ENCODE data around the gene DYNC1H1. TPM values are rescaled to one million over a fixed set of nuclear protein-coding genes. Genes with fewer than 3 reads are reported as not detected.
A peak's percentile ranks its signal among the peaks of the same experiment; 100 is the strongest.

Gene DYNC1H1
- total and polyA plus RNA-seq, 2 of the 13 experiments (the other 11 are each of a cell fraction or from before 2014, with no cell fraction given): 74.4 to 239 TPM

DNA sequence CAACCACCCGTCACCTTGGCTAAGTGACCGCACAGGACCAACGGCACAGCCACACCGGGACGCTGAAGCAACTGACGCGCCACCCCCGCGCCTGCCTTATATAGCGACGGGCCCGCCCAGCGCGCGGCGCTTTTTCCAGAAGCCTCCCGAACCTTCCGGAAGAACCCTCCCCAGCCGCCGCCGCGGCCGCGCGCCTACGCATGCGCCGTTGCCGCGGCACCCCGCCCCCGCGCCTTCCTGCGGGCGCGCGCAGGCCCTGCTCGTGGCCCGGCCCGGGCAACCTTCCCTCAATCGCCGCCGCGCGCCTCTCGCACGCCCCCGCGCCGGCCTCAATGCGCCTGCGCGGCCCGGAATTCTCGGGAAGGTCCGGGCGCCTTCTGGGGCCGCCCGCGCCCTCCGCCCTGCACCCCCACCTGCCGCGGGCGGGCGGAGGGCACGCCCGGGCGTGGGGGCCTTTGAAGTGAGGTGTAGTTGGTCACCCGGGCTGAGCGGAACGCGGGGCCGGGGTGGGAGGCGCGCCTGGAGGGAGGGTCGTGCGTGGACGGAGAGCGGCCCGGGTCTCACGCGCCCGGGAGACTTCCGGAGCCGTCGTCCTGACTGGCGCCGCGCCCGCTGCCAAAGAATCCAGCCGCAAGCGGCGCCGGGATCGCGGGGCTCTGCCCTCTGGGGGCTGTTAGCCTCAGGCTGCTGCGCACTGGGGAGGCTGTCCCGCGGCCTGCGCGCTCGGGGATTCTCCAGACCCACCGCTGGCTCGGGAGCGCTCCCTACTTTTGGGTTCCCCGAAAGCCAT, 122.8 kb downstream of the DYNC1H1 start, which contains the start of gene HSP90AA1 (continued):
- TF ChIP-seq ZBTB25 (CRISPR knock-in tag; IDR thresholded peaks at IDR 0.05): 0 out of 2 replicates have a peak, but pooled peaks have one; percentile 19
- TF ChIP-seq, protein P1, sequence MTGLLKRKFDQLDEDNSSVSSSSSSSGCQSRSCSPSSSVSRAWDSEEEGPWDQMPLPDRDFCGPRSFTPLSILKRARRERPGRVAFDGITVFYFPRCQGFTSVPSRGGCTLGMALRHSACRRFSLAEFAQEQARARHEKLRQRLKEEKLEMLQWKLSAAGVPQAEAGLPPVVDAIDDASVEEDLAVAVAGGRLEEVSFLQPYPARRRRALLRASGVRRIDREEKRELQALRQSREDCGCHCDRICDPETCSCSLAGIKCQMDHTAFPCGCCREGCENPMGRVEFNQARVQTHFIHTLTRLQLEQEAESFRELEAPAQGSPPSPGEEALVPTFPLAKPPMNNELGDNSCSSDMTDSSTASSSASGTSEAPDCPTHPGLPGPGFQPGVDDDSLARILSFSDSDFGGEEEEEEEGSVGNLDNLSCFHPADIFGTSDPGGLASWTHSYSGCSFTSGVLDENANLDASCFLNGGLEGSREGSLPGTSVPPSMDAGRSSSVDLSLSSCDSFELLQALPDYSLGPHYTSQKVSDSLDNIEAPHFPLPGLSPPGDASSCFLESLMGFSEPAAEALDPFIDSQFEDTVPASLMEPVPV (CRISPR knock-in tag; IDR thresholded peaks at IDR 0.05): 0 out of 2 replicates have a peak, but pooled peaks have one; percentile 1
- TF ChIP-seq TSC22D2 (CRISPR knock-in tag; IDR thresholded peaks at IDR 0.05; ENCODE audit: borderline replicate concordance): peak; percentile 32; the same call in 1 of the 2 replicates
- no peak for TF ChIP-seq GRHL1 (CRISPR knock-in tag; conservative IDR thresholded peaks at IDR 0.05)
- TF ChIP-seq PAF1 (CRISPR knock-in tag; IDR thresholded peaks at IDR 0.05): no peak
- no peak for TF ChIP-seq IKZF4 (CRISPR knock-in tag; IDR thresholded peaks at IDR 0.05; ENCODE audit: borderline replicate concordance, low read depth, not compliant biosample characterization)
- peak; percentile 81; the same call in 1 of the 2 replicates for TF ChIP-seq ZFP82 (CRISPR knock-in tag; IDR thresholded peaks at IDR 0.05; ENCODE audit: borderline replicate concordance)
- peak; percentile 61; the same call in 1 of the 3 replicates for TF ChIP-seq MXI1 (IDR thresholded peaks at IDR 0.05; ENCODE audit: borderline replicate concordance, low read depth, low read length)
- peak; percentile 31; the same call in 1 of the 2 replicates for TF ChIP-seq GABPA (IDR thresholded peaks at IDR 0.05; ENCODE audit: low read depth, low read length)
- TF ChIP-seq GABPA (CRISPR knock-in tag; IDR thresholded peaks at IDR 0.05; ENCODE audit: low read depth): peak; percentile 51; the same call in 1 of the 2 replicates
- peak; percentile 7; the same call in 1 of the 2 replicates for TF ChIP-seq ZBTB8A (CRISPR knock-in tag; IDR thresholded peaks at IDR 0.05; ENCODE audit: borderline replicate concordance, low read depth)
- TF ChIP-seq ATF7 (IDR thresholded peaks at IDR 0.05): no peak
- no peak; the same call in 1 of the 2 replicates for TF ChIP-seq ATF7 (CRISPR knock-in tag; IDR thresholded peaks at IDR 0.05)
- 0 out of 2 replicates have a peak, but pooled peaks have one; percentile 14 for TF ChIP-seq ZIK1 (CRISPR knock-in tag; IDR thresholded peaks at IDR 0.05; ENCODE audit: borderline replicate concordance, low read depth)
- TF ChIP-seq MAFG (CRISPR knock-in tag; IDR thresholded peaks at IDR 0.05): no peak
- no peak for TF ChIP-seq ZKSCAN8 (CRISPR knock-in tag; IDR thresholded peaks at IDR 0.05; ENCODE audit: borderline replicate concordance)
- TF ChIP-seq, protein P2, sequence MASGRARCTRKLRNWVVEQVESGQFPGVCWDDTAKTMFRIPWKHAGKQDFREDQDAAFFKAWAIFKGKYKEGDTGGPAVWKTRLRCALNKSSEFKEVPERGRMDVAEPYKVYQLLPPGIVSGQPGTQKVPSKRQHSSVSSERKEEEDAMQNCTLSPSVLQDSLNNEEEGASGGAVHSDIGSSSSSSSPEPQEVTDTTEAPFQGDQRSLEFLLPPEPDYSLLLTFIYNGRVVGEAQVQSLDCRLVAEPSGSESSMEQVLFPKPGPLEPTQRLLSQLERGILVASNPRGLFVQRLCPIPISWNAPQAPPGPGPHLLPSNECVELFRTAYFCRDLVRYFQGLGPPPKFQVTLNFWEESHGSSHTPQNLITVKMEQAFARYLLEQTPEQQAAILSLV (CRISPR knock-in tag; IDR thresholded peaks at IDR 0.05; ENCODE audit: borderline replicate concordance): no peak
- TF ChIP-seq ZNF275 (CRISPR knock-in tag; IDR thresholded peaks at IDR 0.05; ENCODE audit: borderline replicate concordance): peak; percentile 69
- TF ChIP-seq ZFAT (CRISPR knock-in tag; conservative IDR thresholded peaks at IDR 0.05): no peak
- 0 out of 2 replicates have a peak, but pooled peaks have one; percentile 46 for TF ChIP-seq KDM4B (CRISPR knock-in tag; IDR thresholded peaks at IDR 0.05)
- TF ChIP-seq KLF12 (CRISPR knock-in tag; IDR thresholded peaks at IDR 0.05; ENCODE audit: borderline replicate concordance): peak; percentile 64; the same call in 1 of the 2 replicates
- no peak for TF ChIP-seq HOXA7 (CRISPR knock-in tag; IDR thresholded peaks at IDR 0.05)
